Measurements from ENCODE around the gene TMEM263.
"Not testable (repeated sequence)": the region's sequence is repeated elsewhere in the genome, so short reads cannot be mapped to it uniquely, and the experiment has no call there.

TMEM263 gene

DNA sequence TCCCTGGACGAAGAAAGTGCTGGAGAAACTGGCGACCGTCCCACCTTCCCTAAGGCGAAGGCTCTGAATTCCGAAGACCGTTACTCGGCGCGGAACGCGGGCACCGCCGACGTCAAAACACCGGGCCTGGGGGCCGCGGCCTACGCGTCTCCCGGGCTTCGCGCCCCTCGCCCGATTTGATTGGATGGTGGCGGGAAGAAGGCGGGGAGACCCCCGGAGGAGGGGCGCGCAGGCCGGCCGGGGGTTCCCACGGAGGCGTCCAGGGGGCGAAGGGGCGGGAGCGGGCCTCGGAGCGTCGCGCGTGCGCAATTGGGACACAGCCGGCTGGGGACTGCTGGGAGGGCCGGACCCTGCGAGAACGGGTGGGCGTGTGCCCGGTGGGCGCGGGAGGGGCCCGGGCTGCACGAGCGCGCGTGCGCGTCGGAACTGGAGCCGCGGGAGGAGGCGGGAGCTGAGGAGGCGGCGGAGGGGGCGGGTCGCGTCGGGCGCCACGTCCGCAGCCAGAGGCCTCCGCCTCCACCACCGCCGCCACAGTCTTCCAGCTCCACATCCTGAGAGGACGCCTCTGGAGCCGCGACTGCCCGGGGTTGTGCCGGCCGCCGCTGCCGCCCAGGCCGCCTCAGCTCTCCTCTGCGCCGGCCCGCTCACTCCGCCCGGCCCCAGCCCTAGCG lies at the start of gene TMEM263:
Gene TMEM263, plus strand, starts transcription at position 531 of the 671 bp plus-strand sequence. CDS start 11,210 bp downstream, outside the sequence.
- peak; percentile 92 for DNase-seq

- no peak for DNase-seq
Measured at GRCh38 chr12:106906715-106907114, 49.0 kb upstream of the TMEM263 start.

DNA sequence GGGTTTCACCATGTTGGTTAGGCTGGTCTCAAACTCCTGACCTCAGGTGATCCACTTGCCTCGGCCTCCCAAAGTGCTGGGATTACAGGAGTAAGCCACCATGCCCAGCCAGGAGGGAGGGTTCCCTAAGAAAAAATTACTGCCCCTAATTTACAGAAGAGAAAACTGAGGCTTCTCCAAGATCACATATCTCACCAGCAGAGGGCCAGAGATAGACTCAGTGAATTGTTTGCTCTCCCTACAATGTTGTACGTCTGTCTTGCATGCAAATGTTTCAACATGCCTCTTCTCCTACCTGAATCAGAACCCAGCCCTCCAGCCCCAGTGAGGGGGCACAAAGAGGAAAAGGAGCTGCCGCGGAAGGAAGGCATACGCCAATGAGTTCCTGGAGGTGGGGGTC lies 48.3 kb upstream of the TMEM263 start:
- no peak for DNase-seq

DNA sequence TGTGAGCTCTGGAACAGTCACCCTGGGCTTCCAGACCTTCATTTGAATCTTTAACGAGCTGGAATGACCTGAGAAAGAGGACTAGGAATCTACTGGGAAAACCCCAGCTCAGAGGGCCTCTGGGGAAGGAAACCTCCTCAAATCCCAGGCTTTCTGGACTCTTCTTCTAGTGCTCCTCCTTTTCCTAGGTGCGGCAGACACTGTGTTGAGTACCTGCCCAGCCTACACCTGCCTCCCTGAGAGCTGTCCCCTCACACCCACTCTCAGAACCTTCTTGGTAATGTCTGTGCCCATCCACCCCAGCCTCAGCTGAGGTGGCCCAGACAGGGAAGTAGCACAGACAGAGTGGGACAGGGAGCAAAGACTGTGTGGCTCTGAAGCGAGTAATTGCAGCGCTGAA lies 47.9 kb upstream of the TMEM263 start:
- no peak for DNase-seq

DNA sequence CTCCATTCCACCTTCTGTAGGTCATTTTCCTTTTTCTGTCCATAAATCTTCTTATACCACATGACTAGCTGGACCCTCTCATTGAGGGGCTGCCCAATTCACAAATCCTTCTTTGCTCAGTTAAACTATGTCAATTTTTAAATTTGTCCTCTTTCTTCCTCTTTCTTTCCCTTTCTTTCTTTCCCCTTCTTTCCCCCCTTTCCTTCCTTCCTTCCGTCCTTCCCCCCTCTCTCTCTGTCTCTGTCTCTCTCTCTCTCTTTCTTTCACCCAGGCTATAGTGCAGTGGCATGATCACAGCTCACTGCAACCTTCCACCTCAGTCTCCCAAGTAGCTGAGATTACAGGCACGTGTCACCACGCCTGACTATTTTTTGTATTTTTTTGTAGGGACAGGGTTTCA lies 47.1 kb upstream of the TMEM263 start:
- no peak for DNase-seq

GRCh38 chr12:106910202-106910601 lies 45.5 kb upstream of the TMEM263 start:
- no peak for DNase-seq

- no peak for DNase-seq
Measured at GRCh38 chr12:106911581-106911980, 44.1 kb upstream of the TMEM263 start.

DNA sequence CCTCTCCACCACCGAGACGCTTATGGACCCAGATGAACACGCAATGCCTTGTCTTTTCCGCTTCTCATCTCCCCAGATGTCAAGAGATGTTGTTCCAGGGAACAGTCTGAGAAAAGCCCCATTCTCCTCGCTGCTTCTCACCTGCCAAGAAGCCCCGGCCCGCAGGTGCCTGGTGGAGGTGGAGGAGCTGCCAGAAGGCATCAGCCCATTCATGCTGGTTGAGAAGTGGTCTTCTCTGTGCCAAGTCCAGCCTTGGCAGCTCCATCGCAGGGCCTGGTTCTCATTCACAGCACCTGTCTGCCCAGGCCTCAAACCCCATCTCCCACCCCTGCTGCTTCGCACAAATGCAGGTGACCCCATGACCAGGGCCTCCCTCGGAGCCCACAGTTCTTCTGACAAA lies 42.3 kb upstream of the TMEM263 start:
- no peak for DNase-seq

DNA sequence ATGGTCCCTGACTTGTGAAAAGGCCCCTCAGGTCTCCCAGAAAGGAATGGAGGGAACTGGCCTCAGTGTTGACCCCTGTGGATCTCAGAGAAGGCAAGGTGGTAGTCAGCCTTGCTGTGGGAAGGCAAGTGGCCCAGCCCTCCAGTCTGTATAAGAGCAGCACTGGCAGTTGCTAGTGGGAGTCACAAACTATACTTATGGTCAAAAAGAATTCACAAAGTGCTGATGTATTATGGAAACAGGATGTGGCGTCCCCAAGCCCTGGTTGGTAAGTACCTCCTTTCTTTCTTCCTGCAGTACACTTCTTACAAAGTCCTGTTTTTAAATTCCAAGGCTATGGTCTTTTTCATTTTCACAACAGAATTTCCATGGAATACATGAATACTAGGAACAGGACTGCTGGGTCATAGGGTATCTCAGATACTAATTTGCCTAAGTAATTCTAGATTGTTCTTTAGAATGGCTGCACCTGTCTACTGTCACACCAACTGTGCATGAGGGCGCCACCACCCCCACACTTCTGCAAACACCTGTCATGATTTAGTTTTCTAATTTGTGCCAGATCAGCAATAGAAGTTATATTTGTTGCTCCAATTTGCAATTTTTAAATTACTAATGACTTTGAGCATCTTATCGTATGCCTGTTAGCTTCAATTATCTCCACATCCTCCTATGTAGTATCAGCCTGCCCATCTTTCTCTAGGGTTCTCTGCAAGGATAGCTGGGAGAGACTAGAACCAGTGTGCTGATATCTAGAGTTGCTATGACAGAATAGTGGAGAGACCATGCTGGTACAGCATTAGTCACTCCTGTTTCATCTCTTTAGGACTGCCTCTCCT lies 40.7 kb upstream of the TMEM263 start:
- no peak for DNase-seq

- no peak for DNase-seq
Measured at GRCh38 chr12:106915635-106916026, 40.1 kb upstream of the TMEM263 start.

DNA sequence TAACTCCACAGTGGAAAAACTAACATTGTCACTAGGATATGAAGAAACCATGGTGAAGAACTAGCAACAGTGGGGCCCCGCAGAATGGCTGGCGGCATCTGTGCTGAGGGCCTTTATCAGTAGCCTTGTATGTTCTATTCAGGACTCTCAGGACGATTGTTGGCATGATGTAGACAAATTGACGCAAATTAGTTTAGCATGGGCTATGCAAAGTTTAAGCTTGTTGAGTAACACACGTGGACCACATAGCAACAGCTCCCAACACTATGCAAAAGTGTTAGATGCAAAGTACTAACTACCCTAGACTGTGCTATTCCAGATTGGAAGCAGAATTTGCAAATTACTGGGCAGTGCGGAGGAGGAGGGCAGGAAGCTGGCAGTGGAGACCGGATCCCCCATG lies 38.2 kb upstream of the TMEM263 start:
- no peak for DNase-seq

DNA sequence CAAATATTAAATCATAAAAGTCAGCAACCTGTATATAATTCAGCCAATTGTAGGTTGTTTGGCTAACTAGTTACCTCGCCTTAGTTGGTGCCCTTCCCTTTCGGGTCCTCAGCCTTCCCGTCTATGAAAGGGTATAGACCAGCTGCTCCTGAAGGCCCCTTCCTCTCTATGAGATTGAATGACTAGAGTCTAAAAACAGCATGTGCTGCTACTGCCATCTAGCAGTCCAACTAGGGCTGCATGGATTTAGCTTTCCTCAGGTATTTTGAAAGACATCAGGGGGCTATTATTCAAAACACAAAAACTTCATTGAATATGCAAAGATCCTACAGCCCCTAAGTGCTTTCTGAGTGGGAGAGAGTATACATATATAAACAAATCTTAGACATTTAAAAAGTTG lies 37.0 kb upstream of the TMEM263 start:
- no peak for DNase-seq

- no peak for DNase-seq
Measured at GRCh38 chr12:106919910-106920544, 35.7 kb upstream of the TMEM263 start.

DNA sequence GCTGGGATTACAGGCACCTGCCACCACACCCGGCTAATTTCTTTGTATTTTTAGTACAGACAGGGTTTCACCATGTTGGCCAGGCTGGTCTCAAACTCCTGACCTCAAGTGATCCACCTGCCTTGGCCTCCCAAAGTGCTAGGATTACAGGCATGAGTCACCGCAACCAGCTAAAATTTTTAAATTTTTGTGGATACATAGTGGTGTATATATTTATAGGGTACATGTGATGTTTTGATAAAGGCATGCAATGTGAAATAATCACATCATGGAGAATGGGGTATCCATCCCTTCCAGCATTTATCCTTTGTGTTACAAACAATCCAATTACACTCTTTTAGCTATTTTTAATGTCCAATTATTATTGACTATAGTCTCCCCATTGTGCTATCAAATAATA lies 33.7 kb upstream of the TMEM263 start:
- DNase-seq, result not testable (repeated sequence)

GRCh38 chr12:106923594-106923993 lies 32.1 kb upstream of the TMEM263 start:
- DNase-seq, result not testable (repeated sequence)

- DNase-seq, result no peak
Measured at GRCh38 chr12:106924268-106924861, 31.3 kb upstream of the TMEM263 start.

GRCh38 chr12:106926657-106927056 lies 29.1 kb upstream of the TMEM263 start:
- no peak for DNase-seq

DNA sequence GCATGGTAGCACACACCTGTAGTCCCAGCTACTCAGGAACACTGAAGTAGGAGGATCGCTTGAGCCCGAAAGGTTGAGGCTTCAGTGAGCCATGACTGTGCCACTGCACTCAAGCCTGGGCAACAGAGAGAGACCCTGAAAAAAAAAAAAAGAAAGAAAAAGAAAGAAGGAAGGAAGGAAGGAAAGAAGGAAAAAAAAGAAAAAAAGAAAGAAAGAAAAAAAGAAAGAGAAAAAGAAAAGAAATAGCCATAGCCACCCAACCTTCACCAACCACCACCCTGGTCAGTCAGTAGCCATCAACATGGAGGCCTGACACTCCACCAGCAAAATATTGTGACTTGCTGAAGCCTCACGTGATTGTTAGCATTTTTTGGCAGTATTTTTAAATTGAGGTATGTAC lies 21.4 kb upstream of the TMEM263 start:
- no peak for DNase-seq

DNA sequence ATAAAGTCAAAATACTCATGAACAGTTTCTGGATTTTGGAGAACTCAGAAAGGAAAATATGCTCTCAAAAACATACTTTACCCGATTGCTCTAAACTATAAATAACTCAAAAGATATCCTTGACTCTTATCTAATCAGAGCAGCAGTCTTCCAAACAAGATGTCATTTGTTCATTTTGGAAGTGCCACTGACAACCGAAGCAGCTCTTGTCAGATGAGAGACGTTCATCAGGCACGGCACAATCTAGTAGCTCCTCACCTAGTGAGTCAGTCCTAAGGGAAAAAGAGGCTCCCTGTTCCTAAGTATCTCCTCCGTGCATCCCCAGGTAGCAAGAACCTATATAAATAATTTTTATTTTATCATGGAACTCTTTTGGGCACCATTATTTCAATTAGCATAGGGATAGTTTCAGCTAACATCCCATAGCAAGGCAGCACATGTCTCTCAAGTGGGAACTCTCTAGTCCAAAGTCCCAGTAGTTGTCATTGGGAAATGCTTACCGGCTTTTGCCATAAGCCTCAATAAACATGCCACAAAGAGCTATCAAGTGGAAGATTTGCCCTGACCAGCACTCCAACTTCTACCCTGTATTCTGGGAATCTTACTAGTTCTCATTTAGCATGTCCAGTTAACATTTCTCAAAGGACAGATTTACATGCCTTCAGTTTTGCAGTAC lies 14.1 kb upstream of the TMEM263 start:
- no peak for DNase-seq

DNA sequence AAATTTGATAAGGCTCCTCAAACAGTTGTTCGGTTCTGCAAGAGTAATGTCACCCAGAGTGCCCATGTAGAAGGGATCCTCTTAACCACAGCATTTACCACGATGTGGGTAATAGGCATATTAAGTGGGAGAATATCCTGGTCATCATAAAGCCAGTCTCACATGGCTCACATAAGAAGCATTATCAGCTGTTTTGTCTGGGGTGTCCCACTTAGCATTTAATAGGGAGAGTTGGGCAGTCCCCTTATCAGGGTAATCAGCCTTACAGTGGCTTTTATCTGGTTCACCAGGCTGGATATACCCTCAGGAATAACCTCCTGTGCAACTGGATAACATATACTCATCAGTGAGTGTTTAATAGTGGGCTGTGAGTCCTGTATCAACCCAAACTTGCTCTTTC lies 12.9 kb upstream of the TMEM263 start:
- no peak for DNase-seq

- DNase-seq, result no peak
Measured at GRCh38 chr12:106945261-106945851, 10.4 kb upstream of the TMEM263 start.

GRCh38 chr12:106947461-106947860 lies 8.2 kb upstream of the TMEM263 start:
- DNase-seq, result no peak

DNA sequence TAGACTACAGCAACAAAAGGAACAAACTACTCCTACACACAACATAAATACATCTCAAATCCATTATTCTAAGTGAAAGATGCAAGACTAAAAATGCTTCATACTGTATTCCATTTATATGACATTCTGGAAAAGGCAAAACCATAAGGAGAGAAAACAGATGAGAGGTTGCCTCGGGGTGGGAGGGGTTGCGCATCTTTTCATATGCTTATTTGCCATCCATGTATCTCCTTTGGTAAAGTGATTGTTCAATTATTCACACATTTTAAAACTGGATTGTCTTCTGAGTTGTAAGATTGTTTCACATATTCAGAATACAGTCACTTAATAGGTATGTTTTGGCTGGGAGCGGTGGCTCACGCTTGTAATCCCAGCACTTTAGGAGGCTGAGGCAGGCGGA lies 5.1 kb upstream of the TMEM263 start:
- DNase-seq, result no peak
